NCI-H1436 (cell line): Measurements from ENCODE around the gene GRHPR.
A peak's percentile ranks its signal among the peaks of the same experiment; 100 is the strongest.
"Not testable (repeated sequence)": the region's sequence is repeated elsewhere in the genome, so short reads cannot be mapped to it uniquely, and the experiment has no call there.

ENCODE experiments used
- DNase-seq: peaks from one replicate; lab custom pipeline; 2025; lab: John Stamatoyannopoulos, UW

The GRHPR gene

DNA sequence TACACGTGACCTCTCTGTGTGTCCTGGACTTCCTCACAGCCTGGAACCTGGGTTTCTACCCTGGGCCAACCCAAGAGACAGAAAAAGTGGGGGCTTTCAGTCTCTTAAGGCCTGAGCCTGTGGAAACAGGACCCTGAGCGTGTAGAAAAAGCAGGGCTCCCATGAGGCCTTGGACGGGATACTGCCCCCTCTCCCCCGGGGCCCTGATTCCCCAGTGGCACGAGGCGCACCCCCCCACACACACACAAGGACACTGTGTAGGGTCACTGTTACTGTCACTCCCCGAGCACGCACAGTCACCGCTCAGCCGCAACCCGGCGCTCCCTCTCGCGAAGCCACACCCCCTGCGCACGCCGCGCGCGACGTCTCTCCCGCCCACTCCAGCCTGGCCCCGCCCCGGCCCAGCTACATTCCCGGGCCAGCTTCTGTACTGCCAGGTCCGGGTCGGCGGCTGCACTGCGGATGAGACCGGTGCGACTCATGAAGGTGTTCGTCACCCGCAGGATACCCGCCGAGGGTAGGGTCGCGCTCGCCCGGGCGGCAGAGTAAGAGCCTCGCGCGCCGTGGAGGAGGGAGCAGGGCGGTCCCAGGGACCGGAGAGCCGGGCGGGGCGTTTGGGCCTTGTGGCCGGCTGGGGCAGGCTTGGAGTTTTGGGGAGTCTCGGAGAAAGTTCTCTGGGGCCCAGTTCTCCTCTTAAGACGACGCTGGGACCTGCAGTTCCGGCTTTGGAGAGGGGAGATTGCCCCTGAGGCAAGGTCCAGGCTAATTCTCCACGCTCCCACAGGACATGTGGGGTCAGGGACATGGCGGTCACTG is at the start of gene GRHPR:
TSS of gene GRHPR (plus strand) at position 408 of the 816 bp plus-strand sequence. CDS start at position 463, 55 bp downstream.
- DNase-seq: peak; percentile 69

DNA sequence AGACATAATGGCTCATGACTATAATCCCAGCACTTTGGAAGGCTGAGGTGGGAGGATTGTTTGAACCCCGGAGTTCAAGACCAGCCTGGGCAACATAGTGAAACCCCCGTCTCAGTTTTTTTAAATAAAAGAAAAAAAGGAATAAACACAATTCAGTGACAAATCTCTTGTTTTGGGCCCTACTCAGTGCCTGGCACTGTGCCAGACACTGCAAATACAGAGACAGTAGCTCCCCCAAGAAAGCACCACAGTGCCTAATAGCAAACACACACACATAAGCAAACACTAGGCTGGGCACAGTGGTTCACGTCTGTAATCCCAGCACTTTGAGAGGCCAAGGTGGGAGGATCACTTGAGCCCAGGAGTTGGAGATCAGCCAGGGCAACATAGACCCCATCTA is 49.7 kb upstream of the GRHPR start:
- DNase-seq: no peak

DNA sequence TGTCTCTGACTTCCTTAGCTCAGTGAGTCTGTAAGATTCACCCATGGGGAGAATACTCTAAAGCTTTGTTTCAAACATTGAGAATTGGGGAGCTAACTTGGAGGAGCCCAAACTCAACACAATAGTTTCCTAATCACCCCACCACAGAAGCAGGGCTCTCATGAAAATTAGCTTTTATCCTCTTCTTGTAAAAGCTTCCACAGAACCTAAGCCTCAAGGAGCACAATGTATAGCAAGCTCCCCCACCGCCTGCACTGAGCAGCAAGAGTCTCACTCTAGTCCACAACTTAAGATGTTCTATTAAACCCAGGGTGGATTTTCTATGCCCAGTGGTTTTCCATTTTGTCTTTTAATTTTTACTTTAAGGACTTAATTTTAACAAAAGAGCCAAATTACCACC is 48.9 kb upstream of the GRHPR start:
- DNase-seq: no peak

DNA sequence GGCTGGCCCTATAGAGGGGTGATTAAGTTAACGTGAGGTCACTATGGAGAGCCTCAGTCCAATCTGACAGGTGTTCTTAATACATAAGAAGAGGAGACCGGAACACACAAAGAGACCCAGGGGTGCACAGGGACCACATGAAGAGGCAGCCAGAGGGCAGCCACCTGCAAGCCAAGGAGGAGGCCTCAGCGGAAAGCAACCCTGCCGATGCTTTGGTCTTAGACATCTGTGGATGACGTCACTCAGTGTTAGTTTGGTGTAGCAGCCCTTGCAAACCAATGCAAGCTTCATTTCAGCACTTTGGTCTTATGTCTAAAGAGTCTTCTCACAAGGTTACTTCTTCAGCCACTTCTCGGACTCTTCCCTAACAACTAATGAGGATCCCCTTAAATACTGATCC is 47.6 kb upstream of the GRHPR start:
- no peak for DNase-seq

DNA sequence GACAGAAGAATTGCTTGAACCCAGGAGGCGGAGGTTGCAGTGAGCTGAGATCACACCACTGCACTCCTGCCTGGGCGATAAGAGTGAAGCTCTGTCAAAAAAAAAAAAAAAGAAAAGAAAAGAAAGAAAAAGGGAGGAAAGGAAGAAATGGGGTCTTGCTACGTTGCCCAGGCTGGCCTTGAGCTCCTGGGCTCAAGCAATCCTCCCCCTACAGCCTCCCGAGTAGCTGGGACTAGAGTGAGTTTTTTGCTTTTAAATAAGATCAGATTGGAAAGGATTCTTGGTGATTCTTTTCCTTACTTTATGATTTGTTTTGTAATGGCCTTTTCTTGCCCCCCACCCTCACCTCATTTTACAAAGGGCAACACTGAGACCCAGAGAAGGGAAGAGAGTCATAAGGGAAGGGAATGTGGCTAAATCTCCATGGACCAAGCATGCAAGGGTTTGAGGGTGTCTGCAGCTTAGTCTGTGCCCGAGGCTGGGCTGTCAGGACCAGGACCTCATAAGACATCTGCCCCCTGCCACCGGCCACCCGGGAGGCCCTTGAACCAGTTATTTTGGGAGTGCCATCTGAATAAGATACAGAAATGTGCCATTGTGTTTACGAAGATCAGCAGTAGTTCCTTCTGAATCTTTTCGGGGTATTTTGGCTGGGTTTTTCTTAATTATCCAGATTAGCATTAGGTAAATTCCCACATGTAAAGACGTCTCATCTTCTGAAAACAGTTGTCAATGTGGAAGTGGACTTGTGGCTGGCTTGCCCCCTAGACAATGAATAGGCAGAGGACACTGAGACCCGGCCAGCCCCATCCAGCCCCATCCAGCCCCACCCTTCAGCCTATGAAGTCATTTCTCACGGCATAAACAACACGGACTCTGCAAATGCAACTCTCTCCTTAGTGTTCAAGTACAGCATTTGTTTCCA is 44.5 kb upstream of the GRHPR start:
- DNase-seq: no peak

DNA sequence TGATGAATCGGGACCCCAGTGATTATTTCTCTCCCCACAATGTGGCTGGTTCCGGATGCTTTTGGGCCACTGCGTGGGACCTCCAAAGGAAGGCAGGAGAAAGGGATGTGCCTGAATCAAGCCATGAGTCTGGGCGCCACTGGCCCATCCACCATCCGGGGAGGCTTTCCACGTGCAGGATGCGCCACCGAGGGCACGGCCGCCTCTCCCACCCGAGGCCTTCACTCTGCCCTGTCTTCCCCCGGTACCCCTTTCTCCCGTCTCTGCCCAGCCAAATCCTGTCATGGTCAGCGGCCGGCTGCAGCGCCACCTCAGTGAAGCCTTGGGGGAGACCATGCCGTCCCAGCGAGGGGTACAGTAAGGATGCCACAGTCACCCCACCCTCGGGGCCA is 43.9 kb upstream of the GRHPR start:
- DNase-seq: no peak

DNA sequence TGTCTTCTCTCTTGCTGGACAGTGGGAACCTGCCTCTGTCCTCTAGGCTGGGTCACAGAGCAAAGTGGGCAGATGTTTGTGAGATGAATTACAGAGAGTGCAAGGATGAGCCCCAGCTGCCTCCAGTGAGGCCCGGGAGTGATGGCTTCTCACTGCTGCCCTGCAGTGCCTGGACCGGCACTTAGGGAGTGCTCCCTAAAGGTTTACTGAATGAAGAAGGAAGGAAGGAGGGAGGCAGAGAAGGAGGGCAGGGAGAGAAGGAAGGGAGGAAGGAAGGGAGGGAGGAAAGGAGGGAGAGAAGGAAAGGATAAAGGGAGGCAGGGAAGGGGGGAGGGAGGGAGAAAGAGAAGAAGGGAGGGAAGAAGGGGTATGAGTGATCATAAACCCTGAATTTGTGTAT is 42.7 kb upstream of the GRHPR start:
- no peak for DNase-seq

DNA sequence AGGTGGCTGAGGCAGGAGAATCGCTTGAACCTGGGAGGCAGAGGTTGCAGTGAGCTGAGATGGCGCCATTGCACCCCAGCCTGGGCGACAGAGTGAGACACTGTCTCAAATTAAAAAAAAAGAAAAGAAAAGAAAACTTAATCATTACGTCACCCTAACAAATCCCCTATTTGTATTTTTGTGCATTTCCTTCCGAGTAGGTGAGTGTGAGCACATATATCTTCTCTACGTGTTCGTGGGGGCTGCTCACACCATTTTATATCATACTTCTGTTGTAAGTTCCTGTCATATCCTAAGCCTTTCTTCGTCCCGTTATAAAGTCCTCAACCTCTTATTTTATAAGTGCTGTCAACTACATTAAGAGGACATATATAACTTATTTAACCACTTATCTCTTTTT is 41.9 kb upstream of the GRHPR start:
- DNase-seq: no peak

DNA sequence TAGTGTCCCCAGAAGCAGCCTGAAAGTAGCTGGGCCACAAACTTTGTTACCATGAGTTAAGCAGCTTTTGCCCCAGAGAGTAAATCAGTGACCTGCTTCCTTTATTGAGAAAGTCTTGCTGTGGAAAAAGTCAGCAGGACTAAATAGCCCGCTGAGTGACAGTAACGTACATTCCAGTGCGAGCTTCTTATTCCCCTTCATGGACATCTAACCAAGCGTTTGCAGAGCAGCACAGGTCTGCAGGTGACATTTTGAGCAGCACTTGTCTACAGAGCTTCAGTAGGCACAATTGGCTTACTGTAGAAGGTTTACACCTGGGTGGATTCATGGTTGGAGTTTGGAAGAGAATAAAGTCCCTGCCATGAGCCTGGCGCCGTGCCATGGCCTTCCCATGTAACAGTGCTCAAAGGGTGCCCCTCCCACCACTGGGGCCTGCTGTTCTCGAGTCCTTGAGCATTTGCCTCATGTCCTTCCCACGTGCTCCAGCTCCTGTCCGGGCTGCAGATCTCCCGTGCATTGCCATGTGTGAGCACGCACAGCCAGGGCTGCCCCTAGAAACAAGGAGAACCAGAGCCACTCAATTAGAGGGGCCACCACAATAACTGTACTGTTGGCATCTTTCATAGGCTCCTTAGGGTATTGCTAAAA is 41.3 kb upstream of the GRHPR start:
- DNase-seq: no peak

DNA sequence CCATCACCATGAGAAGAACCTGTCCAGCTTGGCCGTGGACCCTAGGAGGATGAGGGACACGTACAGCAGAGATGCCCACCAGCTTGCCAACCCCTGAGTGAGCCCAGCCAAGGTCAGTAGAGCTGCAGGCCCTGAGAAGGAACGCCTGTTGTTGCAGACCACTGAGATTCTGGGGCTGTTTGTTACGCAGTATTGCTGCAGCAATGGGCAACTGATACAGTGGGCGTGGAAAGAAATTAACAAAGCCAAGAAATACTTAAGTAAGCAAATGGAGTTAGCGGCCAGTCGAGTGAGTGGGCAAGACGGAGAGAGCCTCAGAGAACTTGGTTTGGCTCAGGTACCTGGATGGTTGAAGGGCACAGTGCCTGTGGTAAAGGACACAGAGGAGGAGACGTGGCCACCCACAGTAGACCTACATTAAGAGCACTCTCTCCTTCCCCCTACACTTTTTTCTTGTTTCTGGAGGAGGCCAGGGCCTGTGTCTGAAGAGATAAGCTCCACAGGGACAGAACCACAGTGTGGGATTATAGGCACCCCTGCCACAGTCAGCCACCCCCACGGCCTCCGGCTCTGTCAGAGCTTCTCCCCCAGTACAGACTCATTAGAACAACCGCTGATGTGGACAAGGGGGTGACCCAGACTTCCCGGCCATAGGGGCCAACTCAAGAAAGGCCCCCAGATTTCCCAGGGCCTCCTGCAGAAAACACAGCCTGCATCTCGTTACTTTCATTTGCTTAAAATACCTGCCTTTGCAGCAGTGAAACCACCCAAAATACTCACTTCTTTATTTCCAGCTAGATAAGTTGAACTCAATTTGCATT is 40.1 kb upstream of the GRHPR start:
- no peak for DNase-seq

DNA sequence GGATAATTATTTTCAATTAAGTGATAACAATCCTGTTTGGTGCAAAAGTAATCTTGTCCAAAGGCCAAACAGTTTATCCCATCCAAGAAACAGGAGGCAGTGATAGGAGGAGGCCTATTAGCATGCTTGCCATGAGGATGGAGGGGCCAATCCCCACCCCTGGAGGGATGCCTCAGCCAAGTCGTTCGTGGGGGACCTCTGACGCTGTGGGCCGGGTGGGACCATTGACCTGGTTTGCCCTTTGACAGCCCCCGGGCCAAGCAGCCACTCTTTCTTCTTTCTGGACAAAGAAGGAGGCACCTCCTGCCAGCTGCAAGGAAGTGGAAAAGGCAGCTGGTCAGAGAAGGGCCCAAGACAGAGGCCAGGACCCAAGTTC is 39.5 kb upstream of the GRHPR start:
- DNase-seq: no peak

DNA sequence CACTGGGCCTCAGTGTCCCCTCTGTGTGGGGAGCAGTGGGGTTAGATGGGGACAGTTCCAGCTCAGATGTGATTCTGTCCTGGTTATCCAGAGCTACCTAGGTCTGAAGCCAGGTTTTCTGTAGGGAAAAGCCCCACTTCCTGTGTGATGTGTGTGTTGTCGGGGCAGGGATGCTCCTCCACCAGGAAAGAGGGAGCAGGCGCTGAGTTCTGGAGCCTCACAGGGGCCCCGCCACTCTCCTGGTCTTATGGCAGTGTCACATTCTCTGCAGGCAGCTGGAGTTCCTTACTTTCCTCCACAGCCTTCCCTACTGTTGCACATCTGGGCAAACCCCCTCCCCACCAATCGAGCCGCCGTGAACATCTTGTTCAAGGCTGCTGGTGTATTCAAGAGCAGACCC is 39.1 kb upstream of the GRHPR start:
- no peak for DNase-seq

DNA sequence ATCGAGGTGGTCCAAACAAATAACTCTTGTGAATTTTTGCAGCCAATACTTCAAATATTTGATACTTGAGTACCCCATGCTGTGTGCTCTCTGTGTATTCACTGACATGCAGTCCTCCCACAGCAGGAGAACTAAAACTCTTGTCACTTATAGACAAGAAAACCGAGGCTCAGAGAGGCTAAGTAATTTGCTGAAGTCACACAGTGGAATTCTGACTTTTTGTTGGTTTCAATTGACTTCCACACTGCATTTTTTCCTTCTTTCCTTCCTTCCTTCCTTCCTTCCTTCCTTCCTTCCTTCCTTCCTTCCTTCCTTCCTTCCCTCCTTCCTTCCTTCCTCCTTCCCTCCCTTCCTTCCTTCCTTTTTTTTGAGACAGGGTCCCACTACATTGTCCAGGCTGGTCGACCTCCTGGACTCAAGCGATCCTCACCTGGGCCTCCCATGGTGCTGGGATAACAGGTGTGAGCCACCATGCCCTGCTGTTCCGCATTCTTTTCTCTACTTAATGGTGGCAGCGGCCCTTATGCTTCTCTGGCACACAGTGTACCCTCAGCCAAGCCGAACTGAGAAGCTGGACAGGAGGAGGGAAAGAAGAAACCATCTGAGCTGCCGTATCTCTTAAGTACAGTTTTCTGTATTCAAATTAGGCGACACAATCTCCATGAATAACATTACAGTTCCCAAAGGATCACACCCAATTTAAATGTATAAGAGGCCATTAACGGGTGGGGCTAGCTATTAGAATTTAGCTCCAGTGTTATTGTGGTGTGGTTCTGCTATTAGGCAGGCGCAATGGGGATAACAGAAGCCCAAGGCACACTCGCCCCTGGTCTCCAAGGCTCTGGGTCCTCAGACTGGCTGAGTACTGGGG is 38.4 kb upstream of the GRHPR start:
- no peak for DNase-seq

DNA sequence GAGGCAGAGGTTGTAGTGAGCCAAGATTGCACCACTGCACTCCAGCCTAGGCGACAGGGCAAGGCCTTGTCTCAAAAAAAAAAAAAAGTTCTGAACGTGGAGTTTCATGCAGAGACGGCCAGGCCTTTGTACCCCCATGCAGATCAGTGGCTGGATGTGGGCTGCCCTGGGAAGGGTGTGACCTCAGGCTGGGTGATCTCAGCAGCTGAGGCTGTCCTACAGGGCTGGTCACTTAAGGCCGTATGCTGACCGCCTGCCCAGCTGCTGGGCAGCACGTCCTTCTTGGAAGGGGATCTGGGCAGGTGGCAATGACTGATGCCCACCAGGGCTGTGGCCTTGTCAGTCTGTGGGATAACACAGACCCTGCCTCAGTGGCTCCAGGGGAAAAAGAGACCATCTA is 37.2 kb upstream of the GRHPR start:
- no peak for DNase-seq

DNA sequence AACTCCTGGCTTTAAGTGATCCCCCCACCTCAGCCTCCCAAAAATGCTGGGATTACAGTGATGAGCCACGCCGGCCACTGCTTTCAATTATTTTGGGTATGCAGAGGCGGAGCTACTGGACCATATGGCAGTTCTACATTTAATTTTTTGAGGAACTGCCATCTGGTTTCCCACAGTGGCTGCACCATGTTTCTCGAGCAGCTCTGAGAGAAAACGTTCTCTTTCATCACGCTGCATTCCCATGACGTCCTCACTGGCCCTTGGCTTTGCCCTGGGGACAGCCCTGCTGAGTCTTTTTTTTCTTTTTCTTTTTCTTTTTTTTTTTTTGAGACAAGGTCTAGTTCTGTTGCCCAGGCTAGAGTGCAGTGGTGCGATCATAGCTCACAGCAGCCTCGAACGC is 35.5 kb upstream of the GRHPR start:
- DNase-seq: no peak

DNA sequence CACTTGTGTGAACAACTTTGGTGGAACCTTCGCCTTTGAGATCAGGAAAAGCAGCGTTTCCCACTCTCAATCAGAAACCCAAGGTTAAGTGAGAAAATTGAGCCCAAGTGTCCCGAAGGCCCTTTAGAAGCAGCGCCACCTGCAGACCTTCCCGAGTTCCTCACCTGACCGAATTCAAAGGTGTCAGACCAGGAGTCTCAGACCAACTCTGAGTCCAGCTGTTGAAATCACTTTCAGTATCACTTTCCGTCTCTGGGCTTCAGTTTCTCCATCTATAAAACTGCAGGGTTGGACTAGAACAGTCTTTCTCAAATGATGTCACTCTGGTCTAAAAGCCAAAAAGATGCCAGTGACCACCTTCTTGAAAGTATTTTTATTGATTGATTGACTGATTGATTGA is 31.7 kb upstream of the GRHPR start:
- no peak for DNase-seq

DNA sequence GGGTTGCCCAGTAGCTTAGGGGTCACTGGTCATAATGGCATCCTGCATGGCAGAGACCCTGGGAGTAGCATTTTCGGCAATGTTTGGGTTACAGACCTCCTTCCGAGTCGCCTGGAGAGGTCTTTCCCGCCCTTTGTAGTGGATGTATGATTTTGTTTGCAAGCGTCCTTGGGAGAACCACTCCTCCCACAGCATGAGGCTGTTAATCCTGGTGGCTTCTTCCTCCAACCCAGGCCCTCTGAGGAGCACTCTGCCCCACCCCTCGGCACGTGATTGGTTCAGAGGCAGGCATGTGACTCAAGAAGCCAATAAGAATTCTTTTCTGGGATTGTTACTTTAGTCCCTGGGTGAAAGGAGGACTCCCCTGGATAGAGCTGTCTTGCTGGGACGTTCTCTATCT is 30.2 kb upstream of the GRHPR start:
- DNase-seq: no peak

DNA sequence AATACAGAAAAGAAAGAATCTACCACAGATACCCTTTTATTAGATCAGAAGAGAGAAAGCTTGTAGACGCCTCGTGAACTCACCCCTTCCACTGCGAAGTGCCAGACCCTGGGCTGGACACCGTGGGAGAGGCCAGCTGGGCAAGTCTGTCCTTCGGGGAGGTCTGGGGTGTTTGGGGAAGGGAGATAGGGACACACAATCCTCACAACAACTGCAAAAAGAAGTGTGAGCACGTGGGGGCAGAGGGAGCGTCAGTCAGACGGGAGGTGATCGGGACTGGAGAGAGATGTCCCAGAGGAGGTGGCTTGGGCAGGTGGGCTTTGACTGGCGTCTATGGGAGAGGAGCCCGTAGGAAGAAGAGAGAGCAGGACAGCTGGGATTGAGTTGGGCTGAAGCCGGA is 27.3 kb upstream of the GRHPR start:
- no peak for DNase-seq

DNA sequence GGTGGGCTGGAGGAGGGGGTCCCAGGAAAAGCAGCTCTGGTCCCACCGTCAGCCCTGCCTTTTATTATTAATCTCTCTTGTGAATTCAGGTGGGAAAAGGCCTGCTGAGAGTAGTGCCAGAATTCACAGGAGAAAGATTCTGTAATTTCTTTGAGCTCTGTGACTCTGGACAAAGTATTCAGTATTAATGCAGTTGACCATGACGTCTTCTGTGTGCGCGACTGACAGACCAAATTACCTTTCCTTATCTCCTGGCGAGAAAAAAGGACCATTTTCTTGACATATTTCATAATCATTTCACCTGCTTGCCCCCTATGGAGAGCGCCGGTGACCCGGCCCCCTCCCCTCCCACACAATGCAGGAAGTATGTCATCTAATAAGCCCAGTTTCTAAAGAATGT is 26.8 kb upstream of the GRHPR start:
- DNase-seq: no peak

DNA sequence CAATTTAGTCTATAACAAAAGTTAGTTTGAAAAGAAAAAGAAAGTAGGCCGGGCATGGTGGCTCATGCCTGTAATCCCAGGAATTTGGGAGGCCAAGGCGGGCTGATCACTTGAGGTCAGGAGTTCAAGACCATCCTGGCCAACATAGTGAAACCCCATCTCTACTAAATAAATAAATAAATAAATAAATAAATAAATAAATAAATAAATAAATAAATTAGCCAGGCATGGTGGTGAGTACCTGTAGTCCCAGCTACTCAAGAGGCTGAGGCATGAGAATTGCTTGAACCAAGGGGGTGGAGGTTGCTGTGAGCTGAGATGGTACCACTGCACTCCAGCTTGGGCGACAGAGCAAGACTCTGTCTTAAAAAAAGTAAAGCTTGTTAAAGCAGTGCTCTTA is 24.5 kb upstream of the GRHPR start:
- not testable (repeated sequence) for DNase-seq

DNA sequence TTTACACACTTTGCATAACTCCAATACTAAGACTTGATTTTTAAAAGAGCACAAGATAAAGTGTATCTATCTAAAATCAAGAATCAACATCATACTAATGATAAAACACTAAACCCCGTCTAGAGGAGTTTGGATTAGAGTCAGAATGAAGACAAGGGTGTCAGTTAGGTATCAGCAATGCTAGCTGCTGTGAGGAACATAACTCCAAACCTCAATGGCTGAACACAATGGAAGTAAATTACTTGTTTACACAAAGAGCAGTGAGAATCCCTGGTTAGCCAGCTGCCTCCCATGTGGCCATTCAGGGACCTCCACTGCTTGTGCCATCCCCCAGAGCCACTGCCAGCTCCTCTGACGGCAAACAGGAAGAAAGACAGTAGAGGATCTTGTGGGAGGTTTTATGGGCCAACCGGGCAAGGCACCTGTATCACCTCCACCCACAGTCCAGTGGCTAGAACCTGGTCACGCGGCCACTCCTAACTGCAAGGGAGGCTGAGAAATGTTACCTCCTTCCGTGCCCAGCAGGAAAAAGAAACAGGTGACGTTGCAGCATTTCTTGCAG is 24.0 kb upstream of the GRHPR start:
- no peak for DNase-seq
